Measurements from ENCODE around the gene ZC3H10. TPM values are rescaled to one million over a fixed set of nuclear protein-coding genes. Genes with fewer than 3 reads are reported as not detected.
"Not testable (repeated sequence)": the region's sequence is repeated elsewhere in the genome, so short reads cannot be mapped to it uniquely, and the experiment has no call there.

ZC3H10 gene
- total RNA-seq, 2 donors from 2014 or later: 0.99 to 11.2 TPM

- no peak overlapping the region for H3K27ac ChIP-seq
- peaks cover 5 to 27% of the 10 kb centered on the region in 2 donors for H3K36me3 ChIP-seq (replicated peaks in 1 of 2; ENCODE audit: insufficient read depth in 1 of 2, low read depth in 2 of 2)
- no peak for DNase-seq
- TF ChIP-seq CTCF (IDR thresholded peaks at IDR 0.05) (no peak), POLR2A (IDR thresholded peaks at IDR 0.05) (no peak)
- WGBS, 2 donors: 77 to 96% methylated on average over 1 of the region's 1 CpG
- peaks cover 14% of the 10 kb centered on the region for H3K4me1 ChIP-seq
- no peaks in the 10 kb centered on the region for H3K9me3 ChIP-seq
- H3K4me3 ChIP-seq: no peak overlapping the region
- intact Hi-C loops (cut with DNase I): no loop called here
- no peak for ATAC-seq
- no peaks in the 10 kb centered on the region for H3K27me3 ChIP-seq
Observed at GRCh38 chr12:56114084-56114483, 4.0 kb upstream of the ZC3H10 start.

- ATAC-seq (no peak), DNase-seq (peak; percentile 33 to 42 (median 38))
- H3K4me3 ChIP-seq: no peak overlapping the region
- intact Hi-C loops (cut with DNase I): no loop called here
- TF ChIP-seq CTCF (IDR thresholded peaks at IDR 0.05): no peak
- TF ChIP-seq POLR2A (IDR thresholded peaks at IDR 0.05): no peak
- H3K36me3 ChIP-seq (replicated peaks in 1 of 2; ENCODE audit: insufficient read depth in 1 of 2, low read depth in 2 of 2): peaks cover 4 to 18% of the 10 kb centered on the region in 2 donors
- H3K9me3 ChIP-seq: no peaks in the 10 kb centered on the region
- H3K4me1 ChIP-seq: peaks cover 23% of the 10 kb centered on the region
- no peaks in the 10 kb centered on the region for H3K27me3 ChIP-seq
- peak overlapping the region in 3 of 4 donors; percentile 77 to 97 (median 92) for H3K27ac ChIP-seq
- WGBS, 2 donors: 25 to 38% methylated on average over 10 of the region's 10 CpGs
Observed at GRCh38 chr12:56115329-56115728, 2.7 kb upstream of the ZC3H10 start.

GRCh38 chr12:56116267-56117081 is 1.6 kb upstream of the ZC3H10 start, which contains the start of gene RPL41:
Gene RPL41, plus strand, starts transcription at chr12:56116633.
- TF ChIP-seq CTCF (IDR thresholded peaks at IDR 0.05) (peak in 3 of 7 experiments; percentile 12 to 28 (median 23)), POLR2A (IDR thresholded peaks at IDR 0.05) (peak; percentile 76 to 98 (median 97))
- DNase-seq (peak; percentile 94 to 96 (median 96)), ATAC-seq (peak; percentile 71)
- Histone ChIP-seq H3K27me3 (no peaks in the 10 kb centered on the region), H3K4me3 (peak within 1 kb of the TSS; percentile 3 to 41), H3K9me3 (no peaks in the 10 kb centered on the region), H3K4me1 (peaks cover 23% of the 10 kb centered on the region), H3K27ac (peak within 1 kb of the TSS; percentile 77 to 97 (median 92)), H3K36me3 (replicated peaks in 1 of 2; ENCODE audit: insufficient read depth in 1 of 2, low read depth in 2 of 2) (peaks cover 0 to 8% of the 10 kb centered on the region in 2 donors)
- intact Hi-C loops (cut with DNase I): no loop called here
- WGBS, 2 donors: 0 to 1% methylated on average over 33 to 34 of the region's 34 CpGs

DNA sequence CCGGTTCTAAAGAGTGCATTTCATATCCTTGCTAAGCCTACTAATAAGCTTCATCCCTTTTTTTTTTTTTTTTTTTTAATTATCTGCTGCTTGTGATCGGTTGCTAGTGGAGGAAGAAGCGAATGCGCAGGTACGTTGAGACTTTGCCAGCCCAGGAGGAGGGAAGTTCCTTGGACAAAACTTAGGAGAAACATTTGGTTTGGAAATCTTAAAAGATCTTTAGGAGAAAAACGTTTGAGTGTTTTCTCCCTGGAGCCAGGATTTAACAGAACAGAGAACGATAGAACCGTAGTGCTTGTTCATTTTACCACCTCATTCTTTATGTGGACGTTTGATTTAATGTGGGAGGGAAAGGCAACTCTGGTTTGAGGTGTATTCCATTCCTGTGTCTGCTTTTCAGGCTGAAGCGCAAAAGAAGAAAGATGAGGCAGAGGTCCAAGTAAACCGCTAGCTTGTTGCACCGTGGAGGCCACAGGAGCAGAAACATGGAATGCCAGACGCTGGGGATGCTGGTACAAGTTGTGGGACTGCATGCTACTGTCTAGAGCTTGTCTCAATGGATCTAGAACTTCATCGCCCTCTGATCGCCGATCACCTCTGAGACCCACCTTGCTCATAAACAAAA is 872 bp upstream of the ZC3H10 start:
- DNase-seq; intact Hi-C loops (cut with DNase I); H3K9me3 ChIP-seq; ATAC-seq; H3K36me3 ChIP-seq (replicated peaks in 1 of 2; ENCODE audit: insufficient read depth in 1 of 2, low read depth in 2 of 2); H3K27me3 ChIP-seq: not testable (repeated sequence)
- Histone ChIP-seq H3K27ac (peak overlapping the region; percentile 77 to 97 (median 92)), H3K4me1 (peaks cover 23% of the 10 kb centered on the region), H3K4me3 (peak overlapping the region; percentile 3 to 41)
- WGBS, 2 donors: 1 to 2% methylated on average over 13 to 16 of the region's 16 CpGs

DNA sequence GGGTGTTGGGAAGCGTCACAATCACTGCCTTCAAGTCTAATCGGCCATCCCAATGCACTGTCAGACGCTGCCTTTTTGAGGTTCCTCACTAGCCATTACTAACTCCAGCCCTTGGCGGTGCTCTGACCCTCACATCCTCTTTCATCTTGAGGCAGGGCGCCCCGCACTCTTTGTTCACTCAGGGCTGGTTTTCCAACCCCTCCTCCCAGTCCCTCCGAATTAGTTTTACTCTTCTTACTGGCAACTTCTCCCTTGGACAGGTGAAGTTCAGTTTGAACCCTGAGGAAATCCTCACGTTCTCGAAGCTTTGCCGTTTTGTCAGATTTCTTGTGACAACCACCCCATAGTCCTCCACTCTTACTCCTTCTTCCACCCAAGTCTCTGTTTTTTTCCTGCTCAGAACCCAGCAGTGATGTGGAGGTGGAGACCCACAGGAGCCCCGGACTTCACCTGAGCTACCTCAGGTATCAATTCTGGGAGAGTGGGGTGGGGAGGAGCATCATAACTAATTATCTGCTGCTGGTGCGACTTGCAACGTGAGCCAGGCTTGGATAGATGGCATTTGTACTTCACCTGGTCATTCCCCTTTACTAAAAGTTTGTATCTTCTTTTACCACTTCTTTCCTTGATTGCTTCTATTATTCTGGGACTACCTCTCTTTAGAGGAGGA is 757 bp downstream of the ZC3H10 start:
- Histone ChIP-seq H3K9me3 (no peaks in the 10 kb centered on the region), H3K4me1 (peaks cover 23% of the 10 kb centered on the region), H3K36me3 (replicated peaks in 1 of 2; ENCODE audit: insufficient read depth in 1 of 2, low read depth in 2 of 2) (no peaks in the 10 kb centered on the region), H3K27me3 (no peaks in the 10 kb centered on the region), H3K27ac (peak overlapping the region; percentile 77 to 97 (median 91)), H3K4me3 (peak overlapping the region; percentile 1 to 25)
- 2 to 4% methylated on average over 12 to 13 of the region's 13 CpGs for WGBS, 2 donors
- intact Hi-C loops (cut with DNase I): no loop called here
- no peak for ATAC-seq
- TF ChIP-seq CTCF (IDR thresholded peaks at IDR 0.05): no peak
- TF ChIP-seq POLR2A (IDR thresholded peaks at IDR 0.05): no peak
- no peak for DNase-seq

Measured in body of pancreas (tissue), 4 donors.